SHP77 treated with DMSO at 0.1 percent for 48 hours (cell line): ENCODE measurements around the gene IRX2.

Experiments
- DNase-seq: peaks from one replicate; lab custom pipeline; 2025; lab: John Stamatoyannopoulos, UW

The IRX2 gene

GRCh38 chr5:2697041-2697440 lies 54.4 kb downstream of the IRX2 start:
- DNase-seq: no peak
